Inferior parietal cortex (tissue), 1 donor: Measurements from ENCODE around the gene BPIFA2.
"Not testable (repeated sequence)": the region's sequence is repeated elsewhere in the genome, so short reads cannot be mapped to it uniquely, and the experiment has no call there.

ENCODE experiments used
- DNase-seq: peaks from one replicate; pipeline ENCODE4 v3.0.0-alpha.2; 2016; ENCODE audit errors: extremely low spot score

The BPIFA2 gene

GRCh38 chr20:33167859-33168258, at the start of gene BPIFA2:
Gene BPIFA2 (plus strand): TSS chr20:33168159. CDS start chr20:33169146, 987 bp downstream.
- DNase-seq, result no peak

GRCh38 chr20:33119725-33120720, 47.9 kb upstream of the BPIFA2 start:
- no peak for DNase-seq

GRCh38 chr20:33120934-33121333, 47.0 kb upstream of the BPIFA2 start:
- no peak for DNase-seq

- DNase-seq, result not testable (repeated sequence)
These were observed 45.7 kb upstream of the BPIFA2 start for GRCh38 chr20:33122297-33122696.

- DNase-seq, result no peak
These were observed 43.7 kb upstream of the BPIFA2 start for GRCh38 chr20:33124261-33124660.

- no peak for DNase-seq
These were observed 43.0 kb upstream of the BPIFA2 start for GRCh38 chr20:33124994-33125393.

GRCh38 chr20:33125983-33126382, 42.0 kb upstream of the BPIFA2 start:
- no peak for DNase-seq

- no peak for DNase-seq
These were observed 40.4 kb upstream of the BPIFA2 start for GRCh38 chr20:33127422-33128097.

- DNase-seq, result no peak
These were observed 37.3 kb upstream of the BPIFA2 start for GRCh38 chr20:33130568-33131061.

GRCh38 chr20:33131949-33132473, 35.9 kb upstream of the BPIFA2 start:
- DNase-seq, result no peak

GRCh38 chr20:33132513-33133372, 35.2 kb upstream of the BPIFA2 start:
- no peak for DNase-seq

- no peak for DNase-seq
These were observed 34.5 kb upstream of the BPIFA2 start for GRCh38 chr20:33133373-33133941.

- no peak for DNase-seq
These were observed 30.8 kb upstream of the BPIFA2 start for GRCh38 chr20:33137195-33137594.

GRCh38 chr20:33139467-33139866, 28.5 kb upstream of the BPIFA2 start:
- DNase-seq, result no peak

GRCh38 chr20:33145521-33145920, 22.4 kb upstream of the BPIFA2 start:
- no peak for DNase-seq

- DNase-seq, result no peak
These were observed 20.7 kb upstream of the BPIFA2 start for GRCh38 chr20:33147299-33147698.

- no peak for DNase-seq
These were observed 19.9 kb upstream of the BPIFA2 start for GRCh38 chr20:33148040-33148439.

- no peak for DNase-seq
These were observed 13.7 kb upstream of the BPIFA2 start for GRCh38 chr20:33154252-33154651.

- DNase-seq, result no peak
These were observed 9.1 kb upstream of the BPIFA2 start for GRCh38 chr20:33158637-33159385.

- DNase-seq, result no peak
These were observed 8.2 kb upstream of the BPIFA2 start for GRCh38 chr20:33159713-33160112.
